ENCODE data around the gene IL13RA2. TPM values are rescaled to one million over a fixed set of nuclear protein-coding genes. Genes with fewer than 3 reads are reported as not detected.

The IL13RA2 gene
- total and polyA plus RNA-seq, 2 donors from 2014 or later: 0.31 to 17.4 TPM

DNA sequence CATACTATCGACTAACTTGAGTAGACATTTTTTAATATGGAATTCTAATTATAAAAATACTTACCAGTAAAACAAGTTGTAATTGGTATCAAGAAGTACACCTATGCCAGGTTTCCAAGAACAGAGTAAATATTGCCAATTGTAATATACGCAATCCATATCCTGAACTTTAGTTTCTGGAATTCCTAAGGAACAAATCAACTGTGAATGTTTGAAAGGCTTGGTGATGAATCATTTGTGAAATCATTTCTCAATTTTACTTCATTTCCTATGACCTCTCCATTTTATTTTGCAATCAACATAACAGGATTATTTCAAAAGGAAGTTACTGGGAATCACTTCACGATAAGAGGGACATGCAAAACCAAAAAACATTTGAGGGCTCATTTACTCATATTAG is 3.7 kb downstream of the IL13RA2 start:
- Histone ChIP-seq H3K9ac (ENCODE audit: low read length in 3 of 3) (no peak overlapping the region), H3K4me3 (ENCODE audit: low read length in 3 of 3) (no peak overlapping the region), H3K36me3 (ENCODE audit: control insufficient read depth in 2 of 3, insufficient read depth in 3 of 3, low read length in 3 of 3) (no peaks in the 10 kb centered on the region), H3K27me3 (ENCODE audit: control insufficient read depth, insufficient read depth, low read length) (peaks cover 2% of the 10 kb centered on the region), H3K9me3 (ENCODE audit: control insufficient read depth in 2 of 3, insufficient read depth in 1 of 3, low read length in 3 of 3) (no peaks in the 10 kb centered on the region), H3K27ac (ENCODE audit: low read depth in 2 of 2, low read length in 2 of 2) (no peak overlapping the region), H3K4me1 (ENCODE audit: control insufficient read depth in 2 of 3, insufficient read depth in 2 of 3, low read depth in 1 of 3, low read length in 3 of 3) (no peaks in the 10 kb centered on the region)
- intact Hi-C loops (cut with DNase I): no loop called here
- FAIRE-seq (no peak), DNase-seq (no peak)
- TF ChIP-seq, protein P1, sequence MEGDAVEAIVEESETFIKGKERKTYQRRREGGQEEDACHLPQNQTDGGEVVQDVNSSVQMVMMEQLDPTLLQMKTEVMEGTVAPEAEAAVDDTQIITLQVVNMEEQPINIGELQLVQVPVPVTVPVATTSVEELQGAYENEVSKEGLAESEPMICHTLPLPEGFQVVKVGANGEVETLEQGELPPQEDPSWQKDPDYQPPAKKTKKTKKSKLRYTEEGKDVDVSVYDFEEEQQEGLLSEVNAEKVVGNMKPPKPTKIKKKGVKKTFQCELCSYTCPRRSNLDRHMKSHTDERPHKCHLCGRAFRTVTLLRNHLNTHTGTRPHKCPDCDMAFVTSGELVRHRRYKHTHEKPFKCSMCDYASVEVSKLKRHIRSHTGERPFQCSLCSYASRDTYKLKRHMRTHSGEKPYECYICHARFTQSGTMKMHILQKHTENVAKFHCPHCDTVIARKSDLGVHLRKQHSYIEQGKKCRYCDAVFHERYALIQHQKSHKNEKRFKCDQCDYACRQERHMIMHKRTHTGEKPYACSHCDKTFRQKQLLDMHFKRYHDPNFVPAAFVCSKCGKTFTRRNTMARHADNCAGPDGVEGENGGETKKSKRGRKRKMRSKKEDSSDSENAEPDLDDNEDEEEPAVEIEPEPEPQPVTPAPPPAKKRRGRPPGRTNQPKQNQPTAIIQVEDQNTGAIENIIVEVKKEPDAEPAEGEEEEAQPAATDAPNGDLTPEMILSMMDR (IDR thresholded peaks at IDR 0.05; ENCODE audit: borderline replicate concordance, extremely low read depth, insufficient read depth): no peak

DNA sequence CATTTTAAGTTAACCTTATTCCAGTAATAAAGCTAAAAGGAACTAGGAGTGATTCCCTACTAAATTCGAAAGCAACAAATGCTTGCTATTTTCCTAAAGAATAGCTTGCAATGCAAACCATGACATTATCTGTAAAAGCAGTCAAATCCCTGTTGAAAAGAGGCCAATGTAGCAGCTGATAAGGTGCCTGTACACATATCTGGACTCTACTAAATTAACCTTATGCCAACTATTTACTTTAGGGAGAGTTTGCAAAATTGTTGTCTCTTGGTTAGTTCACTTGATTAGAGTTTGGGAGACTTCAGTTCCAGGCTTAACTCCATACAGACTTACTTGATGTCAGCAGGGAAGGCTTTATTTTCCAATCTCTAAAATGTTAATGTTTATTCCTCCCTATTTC is 6.0 kb downstream of the IL13RA2 start:
- Histone ChIP-seq H3K27ac (ENCODE audit: low read depth in 2 of 2, low read length in 2 of 2) (no peak overlapping the region), H3K9me3 (ENCODE audit: control insufficient read depth in 2 of 3, insufficient read depth in 1 of 3, low read length in 3 of 3) (no peaks in the 10 kb centered on the region), H3K27me3 (ENCODE audit: control insufficient read depth, insufficient read depth, low read length) (peaks cover 2% of the 10 kb centered on the region), H3K9ac (ENCODE audit: low read length in 3 of 3) (no peak overlapping the region), H3K4me3 (ENCODE audit: low read length in 3 of 3) (no peak overlapping the region), H3K4me1 (ENCODE audit: control insufficient read depth in 2 of 3, insufficient read depth in 2 of 3, low read depth in 1 of 3, low read length in 3 of 3) (no peaks in the 10 kb centered on the region), H3K36me3 (ENCODE audit: control insufficient read depth in 2 of 3, insufficient read depth in 3 of 3, low read length in 3 of 3) (no peaks in the 10 kb centered on the region)
- intact Hi-C loops (cut with DNase I): no loop called here
- FAIRE-seq (no peak), DNase-seq (no peak)
- TF ChIP-seq, protein P1 (IDR thresholded peaks at IDR 0.05; ENCODE audit: borderline replicate concordance, extremely low read depth, insufficient read depth): no peak

DNA sequence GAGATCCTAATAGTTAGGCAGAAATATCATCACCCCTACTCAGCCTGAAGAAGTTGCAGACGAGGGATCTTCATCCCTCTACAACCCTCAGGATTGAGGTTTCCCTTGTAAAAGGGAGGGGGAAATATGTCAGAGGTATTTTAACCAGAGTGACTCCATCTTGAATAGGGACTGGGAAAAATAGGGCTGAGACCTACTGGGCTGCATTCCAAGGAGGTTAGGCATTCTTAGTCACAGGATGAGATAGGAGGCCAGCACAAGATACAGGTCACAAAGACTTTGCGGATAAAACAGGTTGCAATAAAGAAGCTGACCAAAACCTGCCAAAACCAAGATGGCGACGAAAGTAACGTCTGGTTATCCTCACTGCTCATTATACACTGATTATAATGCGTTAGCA is 17.5 kb downstream of the IL13RA2 start:
- FAIRE-seq (no peak), DNase-seq (no peak)
- Histone ChIP-seq H3K9ac (ENCODE audit: low read length in 3 of 3) (no peak overlapping the region), H3K27me3 (ENCODE audit: control insufficient read depth, insufficient read depth, low read length) (peaks cover 2% of the 10 kb centered on the region), H3K9me3 (ENCODE audit: control insufficient read depth in 2 of 3, insufficient read depth in 1 of 3, low read length in 3 of 3) (no peaks in the 10 kb centered on the region), H3K4me3 (ENCODE audit: low read length in 3 of 3) (no peak overlapping the region), H3K4me1 (ENCODE audit: control insufficient read depth in 2 of 3, insufficient read depth in 2 of 3, low read depth in 1 of 3, low read length in 3 of 3) (no peaks in the 10 kb centered on the region), H3K36me3 (ENCODE audit: control insufficient read depth in 2 of 3, insufficient read depth in 3 of 3, low read length in 3 of 3) (no peaks in the 10 kb centered on the region), H3K27ac (ENCODE audit: low read depth in 2 of 2, low read length in 2 of 2) (no peak overlapping the region)
- intact Hi-C loops (cut with DNase I): no loop called here
- TF ChIP-seq, protein P1 (IDR thresholded peaks at IDR 0.05; ENCODE audit: borderline replicate concordance, extremely low read depth, insufficient read depth): no peak

DNA sequence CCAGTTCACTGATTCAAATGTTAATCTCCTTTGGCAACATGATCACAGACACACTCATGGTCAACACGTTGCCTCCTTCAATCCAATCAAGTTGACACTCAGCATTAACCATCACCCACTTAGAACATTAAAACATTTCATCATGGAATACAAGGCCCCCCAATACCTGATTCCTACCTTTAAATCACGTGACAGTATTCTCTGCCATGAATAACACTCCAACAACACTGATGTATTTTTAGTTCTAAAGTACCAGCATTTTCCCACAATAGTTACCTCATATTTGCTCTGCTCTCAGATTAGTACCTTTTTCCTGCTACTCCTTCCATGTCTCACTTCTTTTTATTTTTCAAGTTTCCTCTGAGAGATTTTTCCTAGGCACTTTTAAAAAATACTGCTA is 19.6 kb downstream of the IL13RA2 start:
- no peak overlapping the region for H3K4me3 ChIP-seq (ENCODE audit: low read length in 3 of 3)
- TF ChIP-seq, protein P1 (IDR thresholded peaks at IDR 0.05; ENCODE audit: borderline replicate concordance, extremely low read depth, insufficient read depth): no peak
- H3K27ac ChIP-seq (ENCODE audit: low read depth in 2 of 2, low read length in 2 of 2): no peak overlapping the region
- FAIRE-seq: no peak
- H3K9ac ChIP-seq (ENCODE audit: low read length in 3 of 3): no peak overlapping the region
- intact Hi-C loops (cut with DNase I): no loop called here
- H3K4me1 ChIP-seq (ENCODE audit: control insufficient read depth in 2 of 3, insufficient read depth in 2 of 3, low read depth in 1 of 3, low read length in 3 of 3): no peaks in the 10 kb centered on the region
- H3K36me3 ChIP-seq (ENCODE audit: control insufficient read depth in 2 of 3, insufficient read depth in 3 of 3, low read length in 3 of 3): no peaks in the 10 kb centered on the region
- no peaks in the 10 kb centered on the region for H3K9me3 ChIP-seq (ENCODE audit: control insufficient read depth in 2 of 3, insufficient read depth in 1 of 3, low read length in 3 of 3)
- DNase-seq: no peak
- no peaks in the 10 kb centered on the region for H3K27me3 ChIP-seq (ENCODE audit: control insufficient read depth, insufficient read depth, low read length)
